Stimulated activated effector memory CD8-positive, alpha-beta T cell treated with anti-CD3 and anti-CD28 coated beads, Interleukin-12 subunit alpha, Interleukin-12 subunit beta, amount 100 ng/mL, for 72 hours (primary cell): ENCODE results near the gene BAHD1.

Source experiments
- ATAC-seq: fragments of 150-1000 bp; cut with Tn5 transposase; 2 replicates; pipeline ENCODE4 v1.10.0; 2021
- DNase-seq, 2 donors: peaks; one replicate each; pipeline ENCODE4 v3.0.0; 2021 to 2022; ENCODE audit warnings: low spot score in 2 of 2
- H3K27ac Mint-ChIP-seq: one replicate; pipeline ENCODE4 v1.8.0; 2022; ENCODE audit warnings: mild to moderate bottlenecking, mixed read lengths
- H3K36me3 Mint-ChIP-seq: one replicate; pipeline ENCODE4 v1.8.0; 2022; ENCODE audit warnings: mild to moderate bottlenecking, mixed read lengths
- H3K4me1 Mint-ChIP-seq: one replicate; pipeline ENCODE4 v1.8.0; 2022; ENCODE audit warnings: mixed read lengths
- H3K4me3 Mint-ChIP-seq: one replicate; pipeline ENCODE4 v1.8.0; 2022; ENCODE audit warnings: mild to moderate bottlenecking, mixed read lengths
- H3K9me3 Mint-ChIP-seq: one replicate; pipeline ENCODE4 v1.8.0; 2022; ENCODE audit warnings: mixed read lengths

The BAHD1 gene

GRCh38 chr15:40436892-40437751 lies 3.6 kb upstream of the BAHD1 start:
- Mint-ChIP-seq H3K4me1 (peaks cover 52% of the 10 kb centered on the region), H3K36me3 (peaks cover 7% of the 10 kb centered on the region), H3K4me3 (peak overlapping the region; percentile 72), H3K27ac (peak overlapping the region; percentile 20), H3K9me3 (no peaks in the 10 kb centered on the region)
- ATAC-seq (no peak), DNase-seq (no peak)

GRCh38 chr15:40437752-40438687 lies 2.7 kb upstream of the BAHD1 start:
- peaks cover 7% of the 10 kb centered on the region for H3K36me3 Mint-ChIP-seq
- peak overlapping the region; percentile 72 for H3K4me3 Mint-ChIP-seq
- peaks cover 61% of the 10 kb centered on the region for H3K4me1 Mint-ChIP-seq
- DNase-seq (peak in 1 of 2 donors; percentile 53), ATAC-seq (no peak)
- peak overlapping the region; percentile 34 for H3K27ac Mint-ChIP-seq
- H3K9me3 Mint-ChIP-seq, result no peaks in the 10 kb centered on the region

GRCh38 chr15:40438712-40439111 lies 2.0 kb upstream of the BAHD1 start:
- H3K27ac Mint-ChIP-seq, result peak overlapping the region; percentile 34
- peaks cover 67% of the 10 kb centered on the region for H3K4me1 Mint-ChIP-seq
- no peaks in the 10 kb centered on the region for H3K9me3 Mint-ChIP-seq
- ATAC-seq, result no peak
- H3K4me3 Mint-ChIP-seq, result peak overlapping the region; percentile 11
- no peak for DNase-seq
- H3K36me3 Mint-ChIP-seq, result peaks cover 7% of the 10 kb centered on the region

GRCh38 chr15:40439461-40439959 lies 1.2 kb upstream of the BAHD1 start:
- Mint-ChIP-seq H3K4me3 (peak overlapping the region; percentile 100), H3K9me3 (no peaks in the 10 kb centered on the region), H3K36me3 (peaks cover 7% of the 10 kb centered on the region), H3K27ac (peak overlapping the region; percentile 97), H3K4me1 (peaks cover 75% of the 10 kb centered on the region)
- DNase-seq (peak in 1 of 2 donors; percentile 56), ATAC-seq (no peak)

GRCh38 chr15:40439960-40440742 lies 602 bp upstream of the BAHD1 start:
- H3K27ac Mint-ChIP-seq, result peak overlapping the region; percentile 97
- peak in 1 of 2 donors; percentile 72 for DNase-seq
- H3K36me3 Mint-ChIP-seq, result peaks cover 7% of the 10 kb centered on the region

GRCh38 chr15:40441565-40442531 lies 1.1 kb downstream of the BAHD1 start:
- Mint-ChIP-seq H3K27ac (peak overlapping the region; percentile 34), H3K4me3 (peak overlapping the region; percentile 100), H3K4me1 (peaks cover 72% of the 10 kb centered on the region), H3K36me3 (peaks cover 7% of the 10 kb centered on the region), H3K9me3 (no peaks in the 10 kb centered on the region)
- ATAC-seq (peak; percentile 3), DNase-seq (peak in 1 of 2 donors; percentile 68)

More at GRCh38 chr15:40439960-40440742, 602 bp upstream of the BAHD1 start:
- peak; percentile 17 for ATAC-seq
- Mint-ChIP-seq H3K4me1 (peaks cover 79% of the 10 kb centered on the region), H3K9me3 (no peaks in the 10 kb centered on the region), H3K4me3 (peak overlapping the region; percentile 100)

- H3K36me3 Mint-ChIP-seq, result peaks cover 7% of the 10 kb centered on the region
Measured at GRCh38 chr15:40443255-40443654, 2.5 kb downstream of the BAHD1 start.

GRCh38 chr15:40443846-40444245 lies 3.1 kb downstream of the BAHD1 start:
- Mint-ChIP-seq H3K4me3 (peak overlapping the region; percentile 100), H3K9me3 (no peaks in the 10 kb centered on the region), H3K36me3 (peaks cover 7% of the 10 kb centered on the region), H3K4me1 (peaks cover 53% of the 10 kb centered on the region), H3K27ac (no peak overlapping the region)
- DNase-seq (no peak), ATAC-seq (no peak)

More at GRCh38 chr15:40443255-40443654, 2.5 kb downstream of the BAHD1 start:
- DNase-seq (no peak), ATAC-seq (no peak)
- H3K4me1 Mint-ChIP-seq, result peaks cover 58% of the 10 kb centered on the region
- no peaks in the 10 kb centered on the region for H3K9me3 Mint-ChIP-seq
- no peak overlapping the region for H3K27ac Mint-ChIP-seq
- peak overlapping the region; percentile 100 for H3K4me3 Mint-ChIP-seq

GRCh38 chr15:40444736-40445135 lies 4.0 kb downstream of the BAHD1 start:
- Mint-ChIP-seq H3K9me3 (no peaks in the 10 kb centered on the region), H3K4me3 (no peak overlapping the region), H3K36me3 (peaks cover 6% of the 10 kb centered on the region), H3K4me1 (peaks cover 51% of the 10 kb centered on the region), H3K27ac (peak overlapping the region; percentile 53)
- no peak for ATAC-seq
- no peak for DNase-seq

GRCh38 chr15:40445421-40445922 lies 4.7 kb downstream of the BAHD1 start:
- Mint-ChIP-seq H3K4me3 (no peak overlapping the region), H3K27ac (peak overlapping the region; percentile 53), H3K36me3 (no peaks in the 10 kb centered on the region), H3K9me3 (no peaks in the 10 kb centered on the region), H3K4me1 (peaks cover 51% of the 10 kb centered on the region)
- no peak for DNase-seq
- ATAC-seq, result no peak

- no peaks in the 10 kb centered on the region for H3K9me3 Mint-ChIP-seq
- DNase-seq (no peak), ATAC-seq (no peak)
- H3K27ac Mint-ChIP-seq, result no peak overlapping the region
- peaks cover 57% of the 10 kb centered on the region for H3K4me1 Mint-ChIP-seq
- H3K4me3 Mint-ChIP-seq, result no peak overlapping the region
- H3K36me3 Mint-ChIP-seq, result no peaks in the 10 kb centered on the region
Measured at GRCh38 chr15:40446144-40446543, 5.4 kb downstream of the BAHD1 start.

- H3K4me1 Mint-ChIP-seq, result peaks cover 67% of the 10 kb centered on the region
- no peaks in the 10 kb centered on the region for H3K9me3 Mint-ChIP-seq
- H3K27ac Mint-ChIP-seq, result no peak overlapping the region
- DNase-seq, result no peak
- ATAC-seq, result no peak
- H3K36me3 Mint-ChIP-seq, result no peaks in the 10 kb centered on the region
- no peak overlapping the region for H3K4me3 Mint-ChIP-seq
Measured at GRCh38 chr15:40448354-40448753, 7.6 kb downstream of the BAHD1 start.

- peak overlapping the region; percentile 35 for H3K27ac Mint-ChIP-seq
- ATAC-seq (no peak), DNase-seq (no peak)
- H3K9me3 Mint-ChIP-seq, result no peaks in the 10 kb centered on the region
- H3K4me1 Mint-ChIP-seq, result peaks cover 67% of the 10 kb centered on the region
- no peak overlapping the region for H3K4me3 Mint-ChIP-seq
- no peaks in the 10 kb centered on the region for H3K36me3 Mint-ChIP-seq
Measured at GRCh38 chr15:40449275-40449674, 8.5 kb downstream of the BAHD1 start.
